Fibroblast of skin of left biceps (primary cell): ENCODE results near the gene PLEKHG4B.

Source experiments
- DNase-seq, 2 experiments: peaks; one replicate each; pipeline ENCODE4 v3.0.0-alpha.2; 2013; ENCODE audit warnings: low read depth in 2 of 2

Gene PLEKHG4B

GRCh38 chr5:169728-170094, 77.7 kb downstream of the PLEKHG4B start:
- no peak for DNase-seq

GRCh38 chr5:170971-171800, 79.2 kb downstream of the PLEKHG4B start:
- no peak for DNase-seq

- DNase-seq: no peak
These were observed 79.9 kb downstream of the PLEKHG4B start for GRCh38 chr5:171801-172331.

GRCh38 chr5:172421-172820, 80.5 kb downstream of the PLEKHG4B start:
- DNase-seq: no peak

- no peak for DNase-seq
These were observed 80.9 kb downstream of the PLEKHG4B start for GRCh38 chr5:172841-173251.

- no peak for DNase-seq
These were observed 81.7 kb downstream of the PLEKHG4B start for GRCh38 chr5:173392-174290.

GRCh38 chr5:174291-174600, 82.3 kb downstream of the PLEKHG4B start:
- DNase-seq: no peak

GRCh38 chr5:174876-175465, 83.0 kb downstream of the PLEKHG4B start:
- DNase-seq: no peak

GRCh38 chr5:176296-176823, 84.4 kb downstream of the PLEKHG4B start:
- DNase-seq: no peak

GRCh38 chr5:178110-178509, 86.1 kb downstream of the PLEKHG4B start:
- DNase-seq: no peak

- DNase-seq: no peak
These were observed 87.4 kb downstream of the PLEKHG4B start for GRCh38 chr5:179401-179800.

- no peak for DNase-seq
These were observed 88.4 kb downstream of the PLEKHG4B start for GRCh38 chr5:180286-180918.

GRCh38 chr5:181160-181559, 89.2 kb downstream of the PLEKHG4B start:
- DNase-seq: no peak

GRCh38 chr5:181566-181965, 89.6 kb downstream of the PLEKHG4B start:
- DNase-seq: no peak

GRCh38 chr5:182126-182525, 90.2 kb downstream of the PLEKHG4B start:
- no peak for DNase-seq

GRCh38 chr5:184471-184870, 92.5 kb downstream of the PLEKHG4B start:
- no peak for DNase-seq

- DNase-seq: no peak
These were observed 93.4 kb downstream of the PLEKHG4B start for GRCh38 chr5:185095-186070.

GRCh38 chr5:186091-187041, 94.4 kb downstream of the PLEKHG4B start:
- no peak for DNase-seq

- no peak for DNase-seq
These were observed 95.1 kb downstream of the PLEKHG4B start for GRCh38 chr5:187042-187431.
